ENCODE data around the gene EXOC6B. TPM values are rescaled to one million over a fixed set of nuclear protein-coding genes. Genes with fewer than 3 reads are reported as not detected.

Gene EXOC6B
- total and polyA plus RNA-seq, 2 of the 8 experiments (the other 6 are each of a cell fraction or from before 2014, with no cell fraction given), result 13.5 to 33.0 TPM

GRCh38 chr2:72822794-72823193 lies 3.0 kb downstream of the EXOC6B start:
- Histone ChIP-seq H3K56ac (replicated peaks; ENCODE audit: insufficient read length, low read depth, low read length) (no peak overlapping the region), H2BK120ac (replicated peaks; ENCODE audit: low read depth, low read length) (no peak overlapping the region), H3K4me1 (replicated peaks in 1 of 4; ENCODE audit: control insufficient read depth in 3 of 4, insufficient read depth in 4 of 4, low read length in 3 of 4) (peaks cover 0 to 6% (median 6%) of the 10 kb centered on the region in 4 experiments; a peak in 3 of 7 replicates), H2BK15ac (ENCODE audit: low read length) (no peak overlapping the region), H3K9ac (replicated peaks in 1 of 4; ENCODE audit: extremely low read depth in 1 of 4, low read depth in 3 of 4, low read length in 3 of 4) (no peak overlapping the region), H2AFZ (ENCODE audit: low read length) (no peak overlapping the region), H3K9me3 (ENCODE audit: insufficient read depth in 2 of 2, low read depth in 1 of 2, low read length in 1 of 2) (no peaks in the 10 kb centered on the region), H2BK5ac (ENCODE audit: low read depth, low read length) (no peak overlapping the region), H2BK20ac (ENCODE audit: low read length) (no peak overlapping the region), H3K14ac (ENCODE audit: insufficient read length) (no peak overlapping the region), H3K23me2 (ENCODE audit: low read depth, low read length) (peaks cover 6% of the 10 kb centered on the region), H4K5ac (ENCODE audit: insufficient read length, low read depth, low read length) (no peak overlapping the region), H4K20me1 (replicated peaks in 1 of 2; ENCODE audit: control insufficient read depth in 1 of 2, insufficient read depth in 2 of 2, low read length in 2 of 2) (peaks cover 0 to 3% of the 10 kb centered on the region in 2 experiments), H3K79me2 (ENCODE audit: control insufficient read depth in 1 of 2, insufficient read depth in 2 of 2, low read length in 2 of 2) (peaks cover 0 to 39% of the 10 kb centered on the region in 2 experiments; a peak in 2 of 4 replicates), H4K91ac (replicated peaks; ENCODE audit: insufficient read length, low read length) (no peak overlapping the region), H3K79me1 (ENCODE audit: low read depth, low read length) (no peaks in the 10 kb centered on the region), H3K18ac (ENCODE audit: extremely low read depth, low read length) (no peak overlapping the region), H3K23ac (ENCODE audit: insufficient read length) (no peak overlapping the region), H4K8ac (ENCODE audit: extremely low read depth, insufficient read depth, low read length) (no peak overlapping the region), H3K4ac (replicated peaks; ENCODE audit: insufficient read length, low read depth, low read length) (no peak overlapping the region), H3K4me2 (ENCODE audit: insufficient read depth in 1 of 2, low read depth in 2 of 2, low read length in 2 of 2) (no peak overlapping the region), H2AK5ac (ENCODE audit: low read depth, low read length) (no peak overlapping the region), H3K36me3 (ENCODE audit: control insufficient read depth in 2 of 4, insufficient read depth in 4 of 4, low read length in 3 of 4) (no peaks in the 10 kb centered on the region), H3K27me3 (replicated peaks in 1 of 4; ENCODE audit: control insufficient read depth in 3 of 4, extremely low read depth in 1 of 4, insufficient read depth in 3 of 4, low read length in 3 of 4) (no peaks in the 10 kb centered on the region), H3K27ac (ENCODE audit: low read depth, low read length) (no peak overlapping the region), H3K4me3 (ENCODE audit: extremely low read depth in 1 of 4, insufficient read depth in 2 of 4, low read depth in 3 of 4, low read length in 4 of 4) (no peak overlapping the region), H2BK12ac (ENCODE audit: low read depth, low read length) (no peak overlapping the region)
- FAIRE-seq (no peak), DNase-seq (ENCODE audit: low read depth in 1 of 2, low spot score in 2 of 2) (no peak)
- POLR2A ChIA-PET (ENCODE audit: partially characterized antibody), result interaction anchor here (0.7 to 1.2 kb wide), 2 partner anchors 18 to 26 kb away, joined by 3 read pairs; no protein-coding TSS in a partner anchor
- WGBS, 2 experiments (ENCODE audit: extremely low coverage in 1 of 2, insufficient coverage in 1 of 2, insufficient read length in 1 of 2, insufficient replicate concordance in 2 of 2, low coverage in 1 of 2, low lambda C conversion rate in 2 of 2, missing lambda C conversion rate in 1 of 2), result 95% methylated on average over 2 of the region's 2 CpGs; no CpG with 5 or more reads in 1 of the 2 experiments
- TF ChIP-seq CREB1 (IDR thresholded peaks at IDR 0.05) (no peak), SUZ12 (IDR thresholded peaks at IDR 0.05; ENCODE audit: low read length) (no peak), SP4 (IDR thresholded peaks at IDR 0.05; ENCODE audit: low read length) (no peak), KDM4A (IDR thresholded peaks at IDR 0.05; ENCODE audit: low read depth, low read length, severe bottlenecking) (no peak), GTF2F1 (IDR thresholded peaks at IDR 0.05; ENCODE audit: borderline replicate concordance, low read depth, low read length) (no peak), TCF12 (IDR thresholded peaks at IDR 0.05; ENCODE audit: low read depth, low read length) (no peak), CHD2 (IDR thresholded peaks at IDR 0.05; ENCODE audit: low read length) (no peak), NRF1 (IDR thresholded peaks at IDR 0.05; ENCODE audit: low read depth, low read length) (no peak), CBX8 (IDR thresholded peaks at IDR 0.05; ENCODE audit: borderline replicate concordance, low read depth, low read length) (no peak), POLR2A (IDR thresholded peaks at IDR 0.05; ENCODE audit: control extremely low read depth in 1 of 2, low read depth in 2 of 2, low read length in 2 of 2) (no peak), RBBP5 (IDR thresholded peaks at IDR 0.05; ENCODE audit: borderline replicate concordance, low read depth, low read length) (no peak), EP300 (IDR thresholded peaks at IDR 0.05; ENCODE audit: borderline replicate concordance in 1 of 2, low read depth in 2 of 2, low read length in 2 of 2) (no peak), SP1 (IDR thresholded peaks at IDR 0.05; ENCODE audit: low read depth, low read length) (no peak), BACH1 (IDR thresholded peaks at IDR 0.05; ENCODE audit: low read length) (no peak)
- CTCF ChIA-PET (ENCODE audit: partially characterized antibody), result interaction anchor here (0.5 to 1.3 kb wide), 4 partner anchors 16 to 242 kb away, joined by 3 to 4 read pairs (median 4); no protein-coding TSS in a partner anchor
